Astrocyte (in vitro differentiated cells and primary cell): ENCODE data around the gene SKIL. TPM values are rescaled to one million over a fixed set of nuclear protein-coding genes. Genes with fewer than 3 reads are reported as not detected.
A peak's percentile ranks its signal among the peaks of the same experiment; 100 is the strongest.
"Not testable (repeated sequence)": the region's sequence is repeated elsewhere in the genome, so short reads cannot be mapped to it uniquely, and the experiment has no call there.

ENCODE experiments used
- DNase-seq: peaks from one replicate; pipeline ENCODE4 v3.0.0-alpha.2; 2010; ENCODE audit warnings: low read depth
- FAIRE-seq: peaks from 2 replicates; lab custom pipeline; 2011; peaks lifted over from hg19 to GRCh38; lab: Jason Lieb, UNC
- H2AFZ ChIP-seq: 2 replicates; pipeline ENCODE4 v1.6.0; 2012; ENCODE audit warnings: low read depth, low read length, inconsistent platforms
- H3K27ac ChIP-seq: 2 replicates; pipeline ENCODE4 v1.5.1; 2011; ENCODE audit warnings: low read depth, low read length, inconsistent platforms
- H3K27me3 ChIP-seq: 2 replicates; pipeline ENCODE4 v1.6.0; 2011; ENCODE audit warnings: low read length, inconsistent platforms; ENCODE audit not compliant: insufficient read depth
- H3K36me3 ChIP-seq: 2 replicates; pipeline ENCODE4 v1.5.1; 2011; ENCODE audit warnings: low read length, inconsistent platforms; ENCODE audit not compliant: insufficient read depth
- H3K4me1 ChIP-seq: 2 replicates; pipeline ENCODE4 v1.5.1; 2011; ENCODE audit warnings: low read length, inconsistent platforms; ENCODE audit not compliant: insufficient read depth
- H3K4me2 ChIP-seq: 2 replicates; pipeline ENCODE4 v1.6.0; 2012; ENCODE audit warnings: low read length, inconsistent platforms
- H3K4me3 ChIP-seq: 2 replicates; pipeline ENCODE4 v1.5.1; 2011; ENCODE audit warnings: low read depth, mild to moderate bottlenecking, low read length, inconsistent platforms; ENCODE audit not compliant: insufficient read depth
- H3K79me2 ChIP-seq: 2 replicates; pipeline ENCODE4 v1.6.0; 2012; ENCODE audit warnings: mild to moderate bottlenecking, low read length, inconsistent platforms; ENCODE audit not compliant: insufficient read depth
- H3K9ac ChIP-seq: 2 replicates; pipeline ENCODE4 v1.6.0; 2012; ENCODE audit warnings: mild to moderate bottlenecking, low read length, inconsistent platforms
- H3K9me3 ChIP-seq: 2 replicates; pipeline ENCODE4 v1.5.1; 2012; ENCODE audit warnings: low read depth, mild to moderate bottlenecking, low read length, inconsistent platforms; ENCODE audit not compliant: insufficient read depth
- H4K20me1 ChIP-seq: 2 replicates; pipeline ENCODE4 v1.6.0; 2012; ENCODE audit warnings: low read length, inconsistent platforms; ENCODE audit not compliant: insufficient read depth
- H3K27ac Mint-ChIP-seq: one replicate; pipeline ENCODE4 v1.8.0; 2021; ENCODE audit warnings: mild to moderate bottlenecking, mixed read lengths; ENCODE audit not compliant: unreplicated experiment
- H3K27me3 Mint-ChIP-seq: one replicate; pipeline ENCODE4 v1.8.0; 2021; ENCODE audit warnings: low read depth, mixed read lengths; ENCODE audit not compliant: unreplicated experiment
- H3K36me3 Mint-ChIP-seq: one replicate; pipeline ENCODE4 v1.8.0; 2021; ENCODE audit warnings: low read depth, mixed read lengths; ENCODE audit not compliant: unreplicated experiment
- H3K4me1 Mint-ChIP-seq: one replicate; pipeline ENCODE4 v1.8.0; 2021; ENCODE audit warnings: low read depth, mixed read lengths; ENCODE audit not compliant: unreplicated experiment
- H3K4me3 Mint-ChIP-seq: one replicate; pipeline ENCODE4 v1.8.0; 2021; ENCODE audit warnings: mild to moderate bottlenecking, moderate library complexity, mixed read lengths; ENCODE audit not compliant: unreplicated experiment
- H3K9me3 Mint-ChIP-seq: one replicate; pipeline ENCODE4 v1.8.0; 2021; ENCODE audit warnings: mild to moderate bottlenecking, mixed read lengths; ENCODE audit not compliant: unreplicated experiment
- CTCF ChIP-seq: IDR thresholded peaks from 2 replicates; pipeline ENCODE4 v1.5.1; 2011; ENCODE audit warnings: low read depth, mild to moderate bottlenecking, inconsistent platforms, low read length, moderate library complexity; ENCODE audit not compliant: insufficient read depth
- EZH2 ChIP-seq: IDR thresholded peaks from 2 replicates; pipeline ENCODE4 v1.6.1; 2012; ENCODE audit warnings: mild to moderate bottlenecking, low read length, inconsistent platforms; ENCODE audit not compliant: insufficient read depth
- total RNA-seq: library from RNA; stranded (reverse); gene quantifications from 2 replicates; pipeline ENCODE4 v1.2.1, GENCODE V29; 2021

The SKIL gene
- total RNA-seq, 1 donor from 2014 or later = 156 TPM

- no peaks in the 10 kb centered on the region for H4K20me1 ChIP-seq
- H3K27ac ChIP-seq = no peak overlapping the region
- H3K79me2 ChIP-seq = no peaks in the 10 kb centered on the region
- no peak overlapping the region for H3K4me3 ChIP-seq
- no peaks in the 10 kb centered on the region for H3K27me3 ChIP-seq
- H3K9ac ChIP-seq = no peak overlapping the region
- DNase-seq (no peak), FAIRE-seq (no peak)
- H2AFZ ChIP-seq = no peak overlapping the region
- Mint-ChIP-seq H3K36me3 (no peaks in the 10 kb centered on the region), H3K4me3 (no peak overlapping the region), H3K27ac (no peak overlapping the region), H3K4me1 (peaks cover 6% of the 10 kb centered on the region), H3K27me3 (no peaks in the 10 kb centered on the region), H3K9me3 (peaks cover 10% of the 10 kb centered on the region)
- TF ChIP-seq EZH2 = no peak
- no peak for TF ChIP-seq CTCF
- H3K4me1 ChIP-seq = no peaks in the 10 kb centered on the region
- H3K36me3 ChIP-seq = no peaks in the 10 kb centered on the region
- no peaks in the 10 kb centered on the region for H3K9me3 ChIP-seq
- peak overlapping the region; percentile 23 for H3K4me2 ChIP-seq
These were observed 26.4 kb upstream of the SKIL start for GRCh38 chr3:170331143-170331542.

- Histone ChIP-seq H3K9ac (no peak overlapping the region), H3K27me3 (no peaks in the 10 kb centered on the region), H3K4me3 (no peak overlapping the region), H3K9me3 (peaks cover 6% of the 10 kb centered on the region), H3K79me2 (no peaks in the 10 kb centered on the region), H3K36me3 (no peaks in the 10 kb centered on the region), H3K27ac (no peak overlapping the region), H4K20me1 (no peaks in the 10 kb centered on the region), H3K4me1 (no peaks in the 10 kb centered on the region), H3K4me2 (no peak overlapping the region), H2AFZ (no peak overlapping the region)
- Mint-ChIP-seq H3K36me3 (no peaks in the 10 kb centered on the region), H3K4me3 (no peak overlapping the region), H3K27ac (no peak overlapping the region), H3K9me3 (peaks cover 6% of the 10 kb centered on the region), H3K4me1 (no peaks in the 10 kb centered on the region), H3K27me3 (no peaks in the 10 kb centered on the region)
- FAIRE-seq = no peak
- no peak for TF ChIP-seq CTCF
- DNase-seq = no peak
These were observed 20.1 kb upstream of the SKIL start for GRCh38 chr3:170337420-170337819.

GRCh38 chr3:170338690-170339340 is 18.7 kb upstream of the SKIL start:
- H3K27me3 Mint-ChIP-seq = no peaks in the 10 kb centered on the region
- Histone ChIP-seq H3K4me3 (no peak overlapping the region), H4K20me1 (no peaks in the 10 kb centered on the region), H3K4me1 (no peaks in the 10 kb centered on the region), H3K9ac (no peak overlapping the region), H3K27ac (no peak overlapping the region), H3K9me3 (peaks cover 6% of the 10 kb centered on the region), H2AFZ (no peak overlapping the region), H3K4me2 (no peak overlapping the region), H3K79me2 (no peaks in the 10 kb centered on the region), H3K36me3 (no peaks in the 10 kb centered on the region), H3K27me3 (no peaks in the 10 kb centered on the region)
- H3K27ac Mint-ChIP-seq = no peak overlapping the region
- TF ChIP-seq EZH2 = no peak
- no peak for TF ChIP-seq CTCF
- no peak for DNase-seq
- peaks cover 6% of the 10 kb centered on the region for H3K9me3 Mint-ChIP-seq
- FAIRE-seq = no peak
- H3K36me3 Mint-ChIP-seq = no peaks in the 10 kb centered on the region
- H3K4me3 Mint-ChIP-seq = no peak overlapping the region
- H3K4me1 Mint-ChIP-seq = no peaks in the 10 kb centered on the region

GRCh38 chr3:170342273-170342672 is 15.2 kb upstream of the SKIL start:
- H2AFZ ChIP-seq, H3K4me3 ChIP-seq, H3K27ac Mint-ChIP-seq, H3K9me3 ChIP-seq, H3K27me3 Mint-ChIP-seq, H3K79me2 ChIP-seq, H3K4me2 ChIP-seq, H3K27me3 ChIP-seq, H3K36me3 Mint-ChIP-seq, H3K27ac ChIP-seq, H3K4me1 ChIP-seq, FAIRE-seq, H4K20me1 ChIP-seq, H3K36me3 ChIP-seq, H3K9ac ChIP-seq, H3K4me3 Mint-ChIP-seq, DNase-seq, H3K9me3 Mint-ChIP-seq: not testable (repeated sequence)
- H3K4me1 Mint-ChIP-seq = peaks cover 15% of the 10 kb centered on the region
